ENCODE results near the gene RIPK3. TPM values are rescaled to one million over a fixed set of nuclear protein-coding genes. Genes with fewer than 3 reads are reported as not detected.

Gene RIPK3
- total and polyA plus RNA-seq, 2 of the 8 experiments (the other 6 are each of a cell fraction or from before 2014, with no cell fraction given), result 0.24 to 0.39 TPM

GRCh38 chr14:24290746-24291145 lies 49.0 kb downstream of the RIPK3 start:
- no peak overlapping the region for H3K27ac ChIP-seq (ENCODE audit: low read depth, low read length)
- H3K18ac ChIP-seq (ENCODE audit: extremely low read depth, low read length), result no peak overlapping the region
- H3K56ac ChIP-seq (replicated peaks; ENCODE audit: insufficient read length, low read depth, low read length), result no peak overlapping the region
- H2AK5ac ChIP-seq (ENCODE audit: low read depth, low read length), result no peak overlapping the region
- peaks cover under 1 to 10% (median 5%) of the 10 kb centered on the region in 4 experiments; a peak in 4 of 8 replicates for H3K36me3 ChIP-seq (ENCODE audit: control insufficient read depth in 2 of 4, insufficient read depth in 4 of 4, low read length in 3 of 4)
- no peak overlapping the region for H2BK12ac ChIP-seq (ENCODE audit: low read depth, low read length)
- CTCF ChIA-PET (ENCODE audit: partially characterized antibody), result interaction anchor here (1.0 to 5.5 kb wide), 8 partner anchors 9 to 130 kb away, joined by 3 to 51 read pairs (median 20); partner anchors contain the start of genes CIDEB, IRF9, RABGGTA and TINF2
- H3K4ac ChIP-seq (replicated peaks; ENCODE audit: insufficient read length, low read depth, low read length), result no peak overlapping the region
- H2BK5ac ChIP-seq (ENCODE audit: low read depth, low read length), result no peak overlapping the region
- H3K14ac ChIP-seq (ENCODE audit: insufficient read length), result no peak overlapping the region
- POLR2A ChIA-PET (ENCODE audit: partially characterized antibody), result interaction anchor here (1.1 to 2.0 kb wide), 4 partner anchors 9 to 19 kb away, joined by 4 to 9 read pairs (median 6); partner anchors contain the start of genes CIDEB, DHRS1, NOP9 and RABGGTA
- 91% methylated on average over 9 of the region's 9 CpGs; no CpG with 5 or more reads in 1 of the 2 experiments for WGBS, 2 experiments (ENCODE audit: extremely low coverage in 1 of 2, insufficient coverage in 1 of 2, insufficient read length in 1 of 2, insufficient replicate concordance in 2 of 2, low coverage in 1 of 2, low lambda C conversion rate in 2 of 2, missing lambda C conversion rate in 1 of 2)
- no peak overlapping the region for H3K23ac ChIP-seq (ENCODE audit: insufficient read length)
- H3K79me2 ChIP-seq (ENCODE audit: control insufficient read depth in 1 of 2, insufficient read depth in 2 of 2, low read length in 2 of 2), result no peaks in the 10 kb centered on the region
- H4K20me1 ChIP-seq (replicated peaks in 1 of 2; ENCODE audit: control insufficient read depth in 1 of 2, insufficient read depth in 2 of 2, low read length in 2 of 2), result peaks cover 2 to 4% of the 10 kb centered on the region in 2 experiments
- H2BK20ac ChIP-seq (ENCODE audit: low read length), result no peak overlapping the region
- no peak overlapping the region for H3K9ac ChIP-seq (replicated peaks in 1 of 4; ENCODE audit: extremely low read depth in 1 of 4, low read depth in 3 of 4, low read length in 3 of 4)
- H2AFZ ChIP-seq (ENCODE audit: low read length), result no peak overlapping the region
- H2BK15ac ChIP-seq (ENCODE audit: low read length), result no peak overlapping the region
- FAIRE-seq (no peak), DNase-seq (ENCODE audit: low read depth in 1 of 2, low spot score in 2 of 2) (no peak)
- no peaks in the 10 kb centered on the region for H3K9me3 ChIP-seq (ENCODE audit: insufficient read depth in 2 of 2, low read depth in 1 of 2, low read length in 1 of 2)
- no peaks in the 10 kb centered on the region for H3K27me3 ChIP-seq (replicated peaks in 1 of 4; ENCODE audit: control insufficient read depth in 3 of 4, extremely low read depth in 1 of 4, insufficient read depth in 3 of 4, low read length in 3 of 4)
- no peak overlapping the region for H4K5ac ChIP-seq (ENCODE audit: insufficient read length, low read depth, low read length)
- no peak overlapping the region for H4K91ac ChIP-seq (replicated peaks; ENCODE audit: insufficient read length, low read length)
- no peaks in the 10 kb centered on the region for H3K23me2 ChIP-seq (ENCODE audit: low read depth, low read length)
- no peak overlapping the region for H2BK120ac ChIP-seq (replicated peaks; ENCODE audit: low read depth, low read length)
- no peak overlapping the region for H3K4me3 ChIP-seq (ENCODE audit: extremely low read depth in 1 of 4, insufficient read depth in 2 of 4, low read depth in 3 of 4, low read length in 4 of 4)
- no peaks in the 10 kb centered on the region for H3K79me1 ChIP-seq (ENCODE audit: low read depth, low read length)
- no peaks in the 10 kb centered on the region for H3K4me1 ChIP-seq (replicated peaks in 1 of 4; ENCODE audit: control insufficient read depth in 3 of 4, insufficient read depth in 4 of 4, low read length in 3 of 4)
- H3K4me2 ChIP-seq (ENCODE audit: insufficient read depth in 1 of 2, low read depth in 2 of 2, low read length in 2 of 2), result no peak overlapping the region
- peak overlapping the region; percentile 15; the same call in 1 of the 2 replicates for H4K8ac ChIP-seq (ENCODE audit: extremely low read depth, insufficient read depth, low read length)
- TF ChIP-seq HDAC6 (IDR thresholded peaks at IDR 0.05; ENCODE audit: low read depth, low read length), result no peak
- TF ChIP-seq SIN3A (conservative IDR thresholded peaks at IDR 0.05 in 1 of 2, IDR thresholded peaks at IDR 0.05 in 1 of 2; ENCODE audit: low read depth in 1 of 2, low read length in 2 of 2), result no peak
- no peak for TF ChIP-seq SAP30 (IDR thresholded peaks at IDR 0.05; ENCODE audit: insufficient read depth, insufficient replicate concordance, low read length)
